HepG2 (cell line): ENCODE data around the gene BPIFA2.

Experiments used
- HDAC2 ChIP-seq: sonication (generic); formaldehyde crosslinking; IDR thresholded peaks from 2 replicates; pipeline ENCODE4 v1.4.0; 2020; ENCODE audit warnings: missing genetic modification reagents
- IKZF5 ChIP-seq: IDR thresholded peaks from 2 replicates; pipeline ENCODE4 v1.6.1; 2018; ENCODE audit warnings: missing genetic modification reagents, mild to moderate bottlenecking, missing compliant biosample characterization
- KLF9 ChIP-seq: IDR thresholded peaks from 2 replicates; pipeline ENCODE4 v1.6.1; 2016; ENCODE audit warnings: low read depth
- NFAT5 ChIP-seq: sonication (generic); formaldehyde crosslinking; IDR thresholded peaks from 2 replicates; pipeline ENCODE4 v1.4.0; 2020; ENCODE audit warnings: missing genetic modification reagents
- ZBTB44 ChIP-seq: sonication (generic); formaldehyde crosslinking; IDR thresholded peaks from 2 replicates; pipeline ENCODE4 v1.4.0; 2020; ENCODE audit warnings: missing genetic modification reagents
- ZKSCAN1 ChIP-seq: fragments of 150-350 bp; IDR thresholded peaks from 2 replicates; pipeline ENCODE4 v1.6.1; 2014; ENCODE audit warnings: low read length

GRCh38 chr20:33229843-33230242 lies 61.9 kb downstream of the BPIFA2 start:
- no peak for TF ChIP-seq HDAC2 (CRISPR knock-in tag)
- TF ChIP-seq ZKSCAN1, result no peak
- TF ChIP-seq IKZF5, result no peak
- no peak for TF ChIP-seq ZBTB44 (CRISPR knock-in tag)
- TF ChIP-seq NFAT5 (CRISPR knock-in tag), result no peak
- no peak for TF ChIP-seq KLF9 (CRISPR knock-in tag)
